PC-3 (cell line): ENCODE data around the gene TRAPPC11. TPM values are rescaled to one million over a fixed set of nuclear protein-coding genes. Genes with fewer than 3 reads are reported as not detected.

Experiments used
- ATAC-seq: fragments of 200-7000 bp; cut with Tn5 transposase; 2 replicates; pipeline ENCODE4 v1.9.1; 2020; ENCODE audit warnings: mild to moderate bottlenecking, moderate library complexity
- BruUV-seq: library from RNA; stranded (reverse); fragments of 400-500 nt; replicated peaks from 2 replicates; lab custom pipeline; 2021; lab: Mats Ljungman, UMichigan
- CTCF ChIA-PET: fragments of 300-600 bp; sonication (Branson Sonifier 250); formaldehyde crosslinking; loops from one replicate; lab custom pipeline; 2022; ENCODE audit warnings: antibody characterized with exemption; lab: Charles Lee
- POLR2A ChIA-PET: fragments of 300-600 bp; sonication (Branson Sonifier 250); formaldehyde crosslinking; loops from one replicate; lab custom pipeline; 2022; ENCODE audit warnings: antibody characterized with exemption; ENCODE audit not compliant: unreplicated experiment; lab: Charles Lee
- DNase-seq: peaks from one replicate; pipeline ENCODE4 v3.0.0-alpha.2; 2015
- H2AFZ ChIP-seq: fragments of 300-600 bp; sonication (generic); 2 replicates; pipeline ENCODE4 v1.6.0; 2016; ENCODE audit warnings: antibody characterized with exemption, low read length
- H3F3A ChIP-seq: fragments of 300-600 bp; sonication (generic); one replicate; pipeline ENCODE4 v1.6.0; 2017; ENCODE audit warnings: antibody characterized with exemption, low read length, control low read depth, mild to moderate bottlenecking; ENCODE audit not compliant: unreplicated experiment
- H3K27ac ChIP-seq: fragments of 300-600 bp; sonication (generic); 2 replicates; pipeline ENCODE4 v1.5.1; 2016; ENCODE audit warnings: mild to moderate bottlenecking, low read length
- H3K27me3 ChIP-seq: fragments of 300-600 bp; sonication (generic); 2 replicates; pipeline ENCODE4 v1.6.1; 2016; ENCODE audit warnings: low read length, mixed read lengths
- H3K36me3 ChIP-seq: fragments of 300-600 bp; sonication (generic); 2 replicates; pipeline ENCODE4 v1.6.1; 2016; ENCODE audit warnings: low read depth, mixed run types, low read length, mixed read lengths
- H3K4me1 ChIP-seq: fragments of 300-600 bp; sonication (generic); 2 replicates; pipeline ENCODE4 v1.5.1; 2016; ENCODE audit warnings: low read length; ENCODE audit not compliant: insufficient read depth
- H3K4me2 ChIP-seq: fragments of 300-600 bp; sonication (generic); 2 replicates; pipeline ENCODE4 v1.6.0; 2016; ENCODE audit warnings: low read length
- H3K4me3 ChIP-seq: fragments of 300-600 bp; sonication (generic); 2 replicates; pipeline ENCODE4 v1.5.1; 2016; ENCODE audit warnings: mild to moderate bottlenecking, low read length, mixed read lengths
- H3K79me2 ChIP-seq: fragments of 300-600 bp; sonication (generic); 2 replicates; pipeline ENCODE4 v1.6.1; 2017; ENCODE audit warnings: low read length, mixed read lengths
- H3K9ac ChIP-seq: fragments of 300-600 bp; sonication (generic); 2 replicates; pipeline ENCODE4 v1.6.0; 2016; ENCODE audit warnings: mild to moderate bottlenecking, low read length
- H3K9me2 ChIP-seq: fragments of 300-600 bp; sonication (generic); replicated peaks from 2 replicates; pipeline ENCODE4 v1.6.1; 2016; ENCODE audit warnings: mixed run types, low read length, mixed read lengths
- H3K9me3 ChIP-seq: fragments of 300-600 bp; sonication (generic); 2 replicates; pipeline ENCODE4 v1.6.1; 2016; ENCODE audit warnings: low read length, mixed read lengths
- H4K20me1 ChIP-seq: fragments of 300-600 bp; sonication (generic); 2 replicates; pipeline ENCODE4 v1.6.1; 2016; ENCODE audit warnings: low read length, mixed read lengths
- CTCF ChIP-seq: fragments of 300-600 bp; sonication (generic); conservative IDR thresholded peaks from 2 replicates; pipeline ENCODE4 v1.5.1; 2017; ENCODE audit warnings: antibody characterized with exemption, low read depth, mild to moderate bottlenecking, low read length
- EZH2 ChIP-seq: fragments of 300-600 bp; sonication (generic); IDR thresholded peaks from one replicate; pipeline ENCODE4 v1.6.1; 2017; ENCODE audit warnings: antibody characterized with exemption, mild to moderate bottlenecking, low read length; ENCODE audit not compliant: unreplicated experiment
- EZH2phosphoT487 ChIP-seq: fragments of 300-600 bp; sonication (generic); IDR thresholded peaks from 2 replicates; pipeline ENCODE4 v1.6.1; 2018; ENCODE audit warnings: mild to moderate bottlenecking, antibody characterized with exemption, low read length, borderline replicate concordance
- intact Hi-C: fragments of 100-400 bp; cut with micrococcal nuclease; formaldehyde crosslinking; loops from 2 replicates; pipeline ENCODE4 v1.9.0; 2023
- total RNA-seq: library from RNA; depleted of rRNA; stranded (reverse); fragments of >200 nt; gene quantifications from 2 replicates; pipeline ENCODE4 v1.2.3, GENCODE V29; 2014

The TRAPPC11 gene
- total RNA-seq, 1 experiment from 2014 or later, result 20.0 TPM

- POLR2A ChIA-PET, result no interaction called here
- Histone ChIP-seq H3K27me3 (no peaks in the 10 kb centered on the region), H3K4me1 (no peaks in the 10 kb centered on the region; the same call in 1 of the 2 replicates), H3K27ac (no peak overlapping the region), H2AFZ (no peak overlapping the region), H4K20me1 (no peaks in the 10 kb centered on the region), H3K36me3 (peaks cover 32% of the 10 kb centered on the region), H3K9me3 (no peaks in the 10 kb centered on the region), H3K9ac (no peak overlapping the region), H3K79me2 (no peaks in the 10 kb centered on the region), H3K4me3 (no peak overlapping the region), H3K9me2 (no peaks in the 10 kb centered on the region), H3K4me2 (no peak overlapping the region), H3F3A (no peaks in the 10 kb centered on the region)
- no peak for DNase-seq
- TF ChIP-seq CTCF, result no peak
- no peak for TF ChIP-seq EZH2phosphoT487
- TF ChIP-seq EZH2, result no peak
- no TSS peak for BruUV-seq
- ATAC-seq, result no peak
- CTCF ChIA-PET, result no interaction called here
- intact Hi-C loops, result no loop called here
Observed at GRCh38 chr4:183698909-183699308, 39.8 kb downstream of the TRAPPC11 start.

- intact Hi-C loops, result no loop called here
- H3K4me3 ChIP-seq, result no peak overlapping the region
- no peak; the same call in 1 of the 2 replicates for ATAC-seq
- peaks cover 25% of the 10 kb centered on the region for H3K36me3 ChIP-seq
- H3K79me2 ChIP-seq, result no peaks in the 10 kb centered on the region
- no peak overlapping the region for H3K9ac ChIP-seq
- no peak overlapping the region for H3K27ac ChIP-seq
- no peaks in the 10 kb centered on the region for H4K20me1 ChIP-seq
- BruUV-seq, result no TSS peak
- no peaks in the 10 kb centered on the region for H3K27me3 ChIP-seq
- ChIA-PET POLR2A (no interaction called here), CTCF (no interaction called here)
- no peaks in the 10 kb centered on the region for H3K9me3 ChIP-seq
- H3K9me2 ChIP-seq, result no peaks in the 10 kb centered on the region
- no peak overlapping the region for H3K4me2 ChIP-seq
- H3K4me1 ChIP-seq, result no peaks in the 10 kb centered on the region; the same call in 1 of the 2 replicates
- peak; percentile 38 for DNase-seq
- no peaks in the 10 kb centered on the region for H3F3A ChIP-seq
- no peak for TF ChIP-seq EZH2phosphoT487
- TF ChIP-seq EZH2, result no peak
- TF ChIP-seq CTCF, result no peak
- H2AFZ ChIP-seq, result no peak overlapping the region
Observed at GRCh38 chr4:183700407-183700806, 41.3 kb downstream of the TRAPPC11 start.

GRCh38 chr4:183702492-183702891, 43.4 kb downstream of the TRAPPC11 start:
- Histone ChIP-seq H3K27ac (no peak overlapping the region), H3K9me3 (no peaks in the 10 kb centered on the region), H2AFZ (no peak overlapping the region), H3K79me2 (no peaks in the 10 kb centered on the region), H3F3A (no peaks in the 10 kb centered on the region), H3K4me3 (no peak overlapping the region), H4K20me1 (no peaks in the 10 kb centered on the region), H3K4me1 (no peaks in the 10 kb centered on the region; the same call in 1 of the 2 replicates), H3K9ac (no peak overlapping the region), H3K4me2 (no peak overlapping the region), H3K36me3 (peaks cover 22% of the 10 kb centered on the region), H3K9me2 (no peaks in the 10 kb centered on the region), H3K27me3 (no peaks in the 10 kb centered on the region)
- ATAC-seq (no peak), DNase-seq (no peak)
- intact Hi-C loops, result no loop called here
- ChIA-PET POLR2A (no interaction called here), CTCF (no interaction called here)
- BruUV-seq, result no TSS peak
- no peak for TF ChIP-seq CTCF
- TF ChIP-seq EZH2phosphoT487, result no peak
- TF ChIP-seq EZH2, result no peak
